ENCODE data around the gene SENP1.
A peak's percentile ranks its signal among the peaks of the same experiment; 100 is the strongest.

Gene SENP1

GRCh38 chr12:48110691-48111311, 4.9 kb upstream of the SENP1 start:
- no peak for DNase-seq

- no peak for DNase-seq
These were observed 3.5 kb upstream of the SENP1 start for GRCh38 chr12:48109424-48109823.

- no peak for DNase-seq
These were observed 1.1 kb upstream of the SENP1 start for GRCh38 chr12:48106681-48107613.

DNA sequence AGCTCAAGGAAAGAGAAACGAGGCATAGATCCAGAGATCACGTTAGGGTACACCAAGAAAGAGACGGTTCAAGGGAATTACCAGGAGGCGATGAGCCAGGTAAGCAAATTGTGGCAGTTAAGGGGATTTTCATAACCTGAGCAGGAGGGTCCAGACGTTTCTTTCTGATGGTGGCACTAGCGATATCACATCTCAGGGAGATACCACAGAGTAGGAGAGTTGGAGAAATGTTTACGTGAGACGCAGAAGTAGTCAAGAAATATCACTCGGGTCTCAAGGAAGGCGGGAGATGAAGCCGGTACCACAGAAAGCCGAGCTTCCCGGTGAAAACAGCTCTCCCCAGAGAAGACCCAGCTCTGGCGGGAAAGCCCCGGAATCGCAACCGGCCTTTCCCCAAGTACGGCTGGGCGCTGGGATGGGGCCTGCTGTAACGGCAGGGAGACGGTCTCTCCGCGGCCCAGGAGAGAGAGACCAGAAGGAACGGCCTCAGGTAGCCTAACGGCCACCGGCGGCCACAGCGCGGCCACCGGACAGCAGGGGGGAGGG, 485 bp downstream of the SENP1 start:
- peak; percentile 24 for DNase-seq

GRCh38 chr12:48104531-48104930, 1.3 kb downstream of the SENP1 start:
- no peak for DNase-seq

DNA sequence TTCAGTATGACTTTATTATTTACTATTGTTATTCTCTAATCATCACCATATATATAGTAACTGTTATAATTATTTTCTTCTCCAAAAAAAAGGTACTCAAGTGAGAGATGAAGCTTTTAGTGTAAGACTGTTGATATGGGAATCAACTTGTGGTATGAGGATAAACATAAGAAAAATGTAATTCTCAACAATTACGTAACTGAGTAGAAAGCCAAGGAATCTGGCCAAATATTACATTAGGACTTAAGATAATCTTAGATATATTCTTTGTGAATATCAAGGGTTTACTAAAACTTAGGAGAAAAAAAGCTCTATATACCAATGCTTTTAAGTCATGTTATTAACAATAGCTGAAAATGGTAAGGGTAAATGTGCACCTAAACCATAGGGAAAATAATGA, 13.3 kb downstream of the SENP1 start:
- no peak for DNase-seq

DNA sequence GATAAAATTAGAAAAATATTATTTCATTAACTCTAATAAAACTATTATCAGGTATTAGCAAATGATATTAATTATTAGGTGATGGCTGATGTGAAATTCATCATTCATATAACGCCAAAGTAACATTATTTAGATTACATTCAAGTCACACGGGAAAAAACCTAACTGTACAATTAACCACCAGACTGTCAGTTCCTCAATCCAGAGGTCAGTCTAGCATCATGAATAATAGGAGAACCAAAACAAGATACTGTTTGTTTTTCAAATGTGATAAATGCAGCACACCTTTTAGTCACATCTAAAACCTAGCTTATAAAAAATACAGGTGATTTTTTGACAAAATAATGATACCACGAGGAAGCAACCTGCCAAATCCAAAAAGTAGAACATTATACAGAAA, 19.6 kb downstream of the SENP1 start:
- no peak for DNase-seq

DNA sequence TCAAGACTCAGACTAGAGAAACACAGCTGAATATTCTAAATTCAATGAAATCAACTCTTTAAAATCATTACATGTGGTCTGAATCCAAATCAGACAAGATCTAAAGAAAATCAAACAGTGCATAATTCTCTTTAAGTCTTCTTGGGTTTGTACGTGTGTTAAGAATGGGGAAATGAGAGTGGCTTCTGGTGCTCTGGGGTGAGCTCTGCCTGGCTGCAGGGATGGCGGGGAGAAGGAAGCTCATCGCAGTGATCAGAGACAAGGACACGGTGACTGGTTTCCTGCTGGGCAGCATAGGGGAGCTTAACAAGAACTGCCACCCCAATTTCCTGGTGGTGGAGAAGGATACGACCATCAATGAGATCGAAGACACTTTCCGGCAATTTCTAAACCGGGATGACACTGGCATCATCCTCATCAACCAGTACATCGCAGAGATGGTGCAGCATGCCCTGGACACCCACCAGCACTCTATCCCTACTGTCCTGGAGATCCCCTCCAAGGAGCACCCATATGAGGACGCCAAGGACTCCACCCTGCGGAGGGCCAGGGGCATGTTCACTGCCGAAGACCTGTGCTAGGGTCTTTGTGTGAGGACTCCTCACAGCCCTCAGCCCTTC, 20.9 kb downstream of the SENP1 start:
- no peak for DNase-seq

GRCh38 chr12:48084066-48084465, 21.8 kb downstream of the SENP1 start:
- peak; percentile 2 for DNase-seq

DNA sequence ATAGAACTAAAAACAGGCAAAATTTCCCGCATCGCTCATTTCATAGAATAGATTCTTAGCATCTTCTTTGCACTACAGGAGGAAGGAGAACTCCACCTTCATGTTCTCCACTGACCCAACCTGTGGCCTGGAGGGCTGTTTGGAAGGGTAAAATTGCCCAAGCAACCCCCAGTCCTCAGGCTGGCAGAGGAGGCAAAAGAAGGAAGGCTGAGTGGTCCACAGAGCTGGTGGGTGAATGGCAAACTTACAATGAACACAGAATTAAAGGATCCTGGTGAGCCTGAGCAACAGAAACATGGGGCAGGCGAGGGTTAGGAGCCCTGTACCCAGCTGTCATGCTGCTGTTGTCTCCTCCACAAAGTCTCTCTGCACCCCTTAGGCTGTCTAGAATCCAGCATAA, 25.1 kb downstream of the SENP1 start:
- DNase-seq, result no peak

DNA sequence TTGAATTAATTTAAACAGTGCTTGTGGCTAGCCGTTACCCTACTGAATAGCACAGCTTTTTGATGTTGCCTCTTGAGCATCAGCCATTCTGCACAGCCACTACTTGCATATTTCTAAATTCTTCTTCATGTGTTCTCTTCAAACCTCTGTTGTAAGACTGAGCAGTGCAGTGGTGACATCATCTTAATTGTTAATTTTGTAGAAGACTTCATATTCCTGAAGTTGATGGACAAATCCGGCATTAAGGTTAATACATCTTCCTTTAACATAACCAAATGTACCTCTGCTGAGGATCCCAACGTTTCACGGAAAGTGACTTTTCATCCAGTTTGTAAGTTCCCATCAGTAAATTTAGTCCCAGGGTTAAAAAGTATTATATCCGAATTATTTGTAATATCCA, 25.6 kb downstream of the SENP1 start:
- no peak for DNase-seq

GRCh38 chr12:48078901-48079300, 27.0 kb downstream of the SENP1 start:
- peak; percentile 40 for DNase-seq

GRCh38 chr12:48077111-48077510, 28.8 kb downstream of the SENP1 start:
- no peak for DNase-seq

GRCh38 chr12:48075832-48076231, 30.0 kb downstream of the SENP1 start:
- peak; percentile 45 for DNase-seq

DNA sequence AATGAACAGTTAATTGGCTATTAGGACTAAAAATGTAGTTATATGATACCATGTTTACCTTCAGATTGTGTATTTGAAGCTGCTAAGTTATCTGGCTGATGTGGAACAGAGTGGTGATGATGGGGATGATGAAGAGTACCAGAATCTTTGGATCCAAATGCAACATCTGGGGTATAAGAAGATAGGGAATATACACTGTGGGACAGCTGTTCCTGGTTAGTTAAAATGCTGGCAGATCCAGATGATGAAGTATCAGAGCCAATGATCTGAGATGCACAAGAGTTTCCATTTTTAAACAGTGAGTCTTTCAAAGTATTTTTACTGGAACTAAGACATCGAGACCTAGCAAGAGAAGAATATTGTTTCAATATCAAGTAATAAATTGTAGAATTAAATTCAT, 31.6 kb downstream of the SENP1 start:
- no peak for DNase-seq

DNA sequence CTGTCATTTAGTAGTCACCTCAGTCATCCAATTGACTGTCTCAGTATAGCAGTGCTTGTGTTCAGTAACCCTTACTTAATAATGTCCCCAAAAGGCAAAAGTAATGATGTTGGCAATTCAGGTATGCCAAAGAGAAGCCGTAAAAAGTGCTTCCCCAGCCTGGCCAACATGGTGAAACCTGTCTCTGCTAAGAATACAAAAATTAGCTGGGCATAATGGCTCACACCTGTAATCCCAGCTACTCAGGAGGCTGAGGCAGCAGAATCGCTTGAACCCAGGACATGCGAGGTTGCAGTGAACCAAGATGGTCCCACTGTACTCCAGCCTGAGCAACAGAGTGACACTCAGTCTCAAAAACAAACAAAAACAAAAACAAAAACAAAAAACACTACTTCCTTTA, 33.6 kb downstream of the SENP1 start:
- DNase-seq, result no peak

- no peak for DNase-seq
These were observed 34.1 kb downstream of the SENP1 start for GRCh38 chr12:48071808-48072207.

GRCh38 chr12:48070731-48071130, 35.1 kb downstream of the SENP1 start:
- DNase-seq, result no peak

DNA sequence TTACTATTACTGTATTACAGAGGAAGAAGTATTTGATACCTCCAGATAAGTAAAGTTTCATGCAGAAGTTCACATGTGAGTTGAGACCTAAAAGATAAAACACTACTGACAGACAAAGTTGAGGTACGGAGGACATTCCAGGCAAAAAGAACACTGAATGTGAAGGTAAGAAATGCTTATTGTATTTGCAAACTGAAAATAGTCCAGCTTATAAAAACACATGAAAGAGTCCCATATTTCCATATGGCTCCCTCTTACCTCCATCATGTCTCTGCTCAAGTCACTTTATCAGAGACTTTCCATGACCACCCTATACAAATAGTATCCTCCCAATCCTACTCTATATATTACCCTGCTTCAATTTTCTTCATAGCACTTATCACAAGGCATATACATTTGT, 35.8 kb downstream of the SENP1 start:
- DNase-seq, result no peak

GRCh38 chr12:48069241-48069640, 36.6 kb downstream of the SENP1 start:
- DNase-seq, result peak; percentile 84

GRCh38 chr12:48068457-48068856, 37.4 kb downstream of the SENP1 start:
- no peak for DNase-seq

GRCh38 chr12:48067250-48067938, 38.5 kb downstream of the SENP1 start:
- DNase-seq, result no peak

DNA sequence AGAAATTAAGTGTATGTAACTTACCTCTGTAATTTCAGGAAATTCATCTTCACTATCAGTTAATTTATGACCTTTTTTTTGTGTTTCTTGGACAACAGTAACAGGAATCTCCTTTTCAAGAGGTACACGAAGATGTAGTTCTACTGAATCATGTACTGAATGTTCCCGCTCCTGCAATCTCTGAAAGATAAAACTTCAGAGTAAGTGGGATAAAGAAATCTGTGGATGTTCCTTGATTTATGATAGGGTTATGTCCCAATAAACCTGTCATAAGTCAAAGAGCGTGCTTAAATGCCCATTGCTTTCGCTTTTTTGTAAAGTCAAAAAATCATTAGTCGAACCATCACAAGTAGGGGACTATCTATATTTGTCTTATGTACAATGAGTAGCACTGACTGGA, 40.8 kb downstream of the SENP1 start:
- DNase-seq, result no peak
